AG04450 (cell line): Measurements from ENCODE around the gene KCNH3. TPM values are rescaled to one million over a fixed set of nuclear protein-coding genes. Genes with fewer than 3 reads are reported as not detected.

Experiments
- CTCF ChIA-PET: fragments of 300-600, 350-600 bp; formaldehyde crosslinking; extraction: SDS; loops from one replicate; lab custom pipeline; 2022; ENCODE audit warnings: antibody characterized with exemption, inconsistent platforms; lab: Charles Lee
- POLR2A ChIA-PET: fragments of 350-600 bp; formaldehyde crosslinking; extraction: SDS; loops from one replicate; lab custom pipeline; 2021; ENCODE audit warnings: antibody characterized with exemption, inconsistent platforms; lab: Yijun Ruan, JAX
- DNase-seq: peaks from one replicate; pipeline ENCODE4 v3.0.0-alpha.2; 2011; ENCODE audit warnings: low read depth, low spot score
- H3K27ac ChIP-seq: one replicate; pipeline ENCODE4 v1.5.1; 2012; ENCODE audit warnings: low read depth, low read length, control low read depth
- H3K27me3 ChIP-seq: one replicate; pipeline ENCODE4 v1.6.0; 2012; ENCODE audit warnings: low read length; ENCODE audit not compliant: control insufficient read depth, insufficient read depth
- H3K4me3 ChIP-seq: 2 replicates; pipeline ENCODE4 v1.5.1; 2011; ENCODE audit warnings: mild to moderate bottlenecking, low read depth, low read length, control low read depth
- H3K9me3 ChIP-seq: 2 replicates; pipeline ENCODE4 v1.5.1; 2012; ENCODE audit warnings: low read length; ENCODE audit not compliant: control insufficient read depth, insufficient read depth
- CTCF ChIP-seq: IDR thresholded peaks from 2 replicates; pipeline ENCODE4 v1.5.1; 2011; ENCODE audit warnings: low read depth, low read length, control low read depth, inconsistent platforms
- polyA plus RNA-seq: library from polyadenylated mRNA; depleted of rRNA; stranded (reverse); fragments of >200 nt; gene quantifications from 2 replicates; pipeline ENCODE4 v1.2.3, GENCODE V29; 2011

Gene KCNH3
- polyA plus RNA-seq, 1 experiment: 0.01 TPM

GRCh38 chr12:49493900-49494299 is 44.9 kb upstream of the KCNH3 start:
- CTCF ChIA-PET: interaction anchor here (1.0 kb wide), 1 partner anchor 10 kb away, joined by 3 read pairs; no protein-coding TSS in a partner anchor
- Histone ChIP-seq H3K27ac (no peak overlapping the region), H3K27me3 (no peaks in the 10 kb centered on the region), H3K4me3 (no peak overlapping the region), H3K9me3 (no peaks in the 10 kb centered on the region)
- no peak for DNase-seq
- TF ChIP-seq CTCF: no peak
- POLR2A ChIA-PET: no interaction called here

- no peak for TF ChIP-seq CTCF
- no peak overlapping the region for H3K27ac ChIP-seq
- no peaks in the 10 kb centered on the region for H3K9me3 ChIP-seq
- H3K27me3 ChIP-seq: no peaks in the 10 kb centered on the region
- CTCF ChIA-PET: interaction anchor here (1.0 to 2.9 kb wide), 3 partner anchors 17 to 149 kb away, joined by 3 to 11 read pairs (median 10); no protein-coding TSS in a partner anchor
- POLR2A ChIA-PET: no interaction called here
- no peak for DNase-seq
- no peak overlapping the region for H3K4me3 ChIP-seq
Measured at GRCh38 chr12:49496417-49497360, 42.1 kb upstream of the KCNH3 start.

GRCh38 chr12:49501895-49502294 is 36.9 kb upstream of the KCNH3 start:
- TF ChIP-seq CTCF: no peak
- Histone ChIP-seq H3K9me3 (no peaks in the 10 kb centered on the region), H3K27me3 (no peaks in the 10 kb centered on the region), H3K27ac (no peak overlapping the region), H3K4me3 (no peak overlapping the region)
- POLR2A ChIA-PET: no interaction called here
- no peak for DNase-seq
- CTCF ChIA-PET: interaction anchor here (1.8 to 1.9 kb wide), 2 partner anchors 12 to 143 kb away, joined by 6 to 7 read pairs; no protein-coding TSS in a partner anchor

GRCh38 chr12:49502590-49502989 is 36.2 kb upstream of the KCNH3 start:
- TF ChIP-seq CTCF: no peak
- DNase-seq: no peak
- POLR2A ChIA-PET: no interaction called here
- Histone ChIP-seq H3K27ac (no peak overlapping the region), H3K27me3 (no peaks in the 10 kb centered on the region), H3K9me3 (no peaks in the 10 kb centered on the region), H3K4me3 (no peak overlapping the region)
- CTCF ChIA-PET: interaction anchor here (1.8 to 3.5 kb wide), 2 partner anchors 12 to 144 kb away, joined by 6 to 22 read pairs; no protein-coding TSS in a partner anchor
